ENCODE measurements around the gene ZMYND8.
"Not testable (repeated sequence)": the region's sequence is repeated elsewhere in the genome, so short reads cannot be mapped to it uniquely, and the experiment has no call there.

Gene ZMYND8

GRCh38 chr20:47370850-47371782 is 14.6 kb upstream of the ZMYND8 start:
- Histone ChIP-seq H3K36me3 (ENCODE audit: control insufficient read depth, insufficient read depth, low read length) (no peaks in the 10 kb centered on the region), H3K4me3 (replicated peaks; ENCODE audit: low read depth, low read length) (no peak overlapping the region), H3K27me3 (replicated peaks; ENCODE audit: control insufficient read depth, insufficient read depth, low read length) (no peaks in the 10 kb centered on the region)
- no peak for TF ChIP-seq CTCF (IDR thresholded peaks at IDR 0.05; ENCODE audit: insufficient read depth, low read length, poor library complexity, severe bottlenecking)
- no peak for DNase-seq (ENCODE audit: extremely low read depth, insufficient read length)

GRCh38 chr20:47370214-47370613 is 13.7 kb upstream of the ZMYND8 start:
- Histone ChIP-seq H3K4me3 (replicated peaks; ENCODE audit: low read depth, low read length) (no peak overlapping the region), H3K36me3 (ENCODE audit: control insufficient read depth, insufficient read depth, low read length) (no peaks in the 10 kb centered on the region), H3K27me3 (replicated peaks; ENCODE audit: control insufficient read depth, insufficient read depth, low read length) (no peaks in the 10 kb centered on the region)
- no peak for TF ChIP-seq CTCF (IDR thresholded peaks at IDR 0.05; ENCODE audit: insufficient read depth, low read length, poor library complexity, severe bottlenecking)
- DNase-seq (ENCODE audit: extremely low read depth, insufficient read length), result no peak

GRCh38 chr20:47368301-47368700 is 11.8 kb upstream of the ZMYND8 start:
- Histone ChIP-seq H3K27me3 (replicated peaks; ENCODE audit: control insufficient read depth, insufficient read depth, low read length) (no peaks in the 10 kb centered on the region), H3K4me3 (replicated peaks; ENCODE audit: low read depth, low read length) (no peak overlapping the region), H3K36me3 (ENCODE audit: control insufficient read depth, insufficient read depth, low read length) (no peaks in the 10 kb centered on the region)
- DNase-seq (ENCODE audit: extremely low read depth, insufficient read length), result no peak
- TF ChIP-seq CTCF (IDR thresholded peaks at IDR 0.05; ENCODE audit: insufficient read depth, low read length, poor library complexity, severe bottlenecking), result no peak

GRCh38 chr20:47366301-47366700 is 9.8 kb upstream of the ZMYND8 start:
- not testable (repeated sequence) for H3K4me3 ChIP-seq (replicated peaks; ENCODE audit: low read depth, low read length); H3K36me3 ChIP-seq (ENCODE audit: control insufficient read depth, insufficient read depth, low read length)

GRCh38 chr20:47365023-47365764 is 8.7 kb upstream of the ZMYND8 start:
- no peak for TF ChIP-seq CTCF (IDR thresholded peaks at IDR 0.05; ENCODE audit: insufficient read depth, low read length, poor library complexity, severe bottlenecking)

More at GRCh38 chr20:47366301-47366700, 9.8 kb upstream of the ZMYND8 start:
- not testable (repeated sequence) for H3K27me3 ChIP-seq (replicated peaks; ENCODE audit: control insufficient read depth, insufficient read depth, low read length); DNase-seq (ENCODE audit: extremely low read depth, insufficient read length)

More at GRCh38 chr20:47365023-47365764, 8.7 kb upstream of the ZMYND8 start:
- no peak for DNase-seq (ENCODE audit: extremely low read depth, insufficient read length)
- H3K36me3 ChIP-seq (ENCODE audit: control insufficient read depth, insufficient read depth, low read length), result no peaks in the 10 kb centered on the region
- no peaks in the 10 kb centered on the region for H3K27me3 ChIP-seq (replicated peaks; ENCODE audit: control insufficient read depth, insufficient read depth, low read length)
- no peak overlapping the region for H3K4me3 ChIP-seq (replicated peaks; ENCODE audit: low read depth, low read length)
